Sigmoid colon (tissue), 7 donors: Measurements from ENCODE around the gene FAM89A. TPM values are rescaled to one million over a fixed set of nuclear protein-coding genes. Genes with fewer than 3 reads are reported as not detected.

Experiments
- DNase-seq: peaks from one replicate; pipeline ENCODE4 v3.0.0-alpha.2; 2019
- H3K27ac ChIP-seq, 4 donors: fragments of 200-600 bp; sonication (generic); one replicate each; pipeline ENCODE4 v1.5.1; 2016 to 2019; ENCODE audit warnings: mild to moderate bottlenecking in 1 of 4
- H3K27me3 ChIP-seq, 3 donors: fragments of 200-600 bp; sonication (generic); one replicate each; pipeline ENCODE4 v1.5.1; 2019; ENCODE audit warnings: mild to moderate bottlenecking in 1 of 3
- H3K36me3 ChIP-seq, 4 donors: fragments of 200-600 bp; sonication (generic); one replicate each; pipeline ENCODE4 v1.5.1; 2016 to 2019
- H3K4me1 ChIP-seq, 4 donors: fragments of 200-600 bp; sonication (generic); one replicate each; pipeline ENCODE4 v1.5.1; 2017 to 2019
- H3K4me3 ChIP-seq, 4 donors: fragments of 200-600 bp; sonication (generic); one replicate each; pipeline ENCODE4 v1.5.1; 2017 to 2019; ENCODE audit warnings: mild to moderate bottlenecking in 2 of 4, moderate library complexity in 1 of 4
- H3K9me3 ChIP-seq, 4 donors: fragments of 200-600 bp in 3 of 4; sonication (generic) in 3 of 4; one replicate each; pipeline versions ENCODE4 v1.5.1 to v1.6.1; 2013 to 2019
- EP300 ChIP-seq, 4 donors: sonication (generic); formaldehyde crosslinking; IDR thresholded peaks; one replicate each; pipeline ENCODE4 v1.6.1; 2017; ENCODE audit warnings: antibody characterized with exemption in 4 of 4
- POLR2A ChIP-seq, 2 donors: fragments of 450-650 bp; IDR thresholded peaks; one replicate each; pipeline ENCODE4 v1.6.1; 2016; ENCODE audit warnings: antibody characterized with exemption in 2 of 2, mild to moderate bottlenecking in 2 of 2, moderate library complexity in 2 of 2
- POLR2AphosphoS5 ChIP-seq, 4 donors: sonication (generic); formaldehyde crosslinking; IDR thresholded peaks; one replicate each; pipeline ENCODE4 v1.6.1; 2017; ENCODE audit warnings: antibody characterized with exemption in 4 of 4
- WGBS, 2 donors: extraction: QIAGEN DNeasy Blood & Tissue Kit; methylation state at CpG; one replicate each; pipeline ENCODE4 v1.1.7; 2013; 5-methylcytosine and 5-hydroxymethylcytosine counted together
- intact Hi-C: fragments of 100-400 bp; cut with DNase I; formaldehyde crosslinking; loops from one replicate; pipeline ENCODE4 v1.15.1; 2023
- polyA plus RNA-seq, 3 donors: library from polyadenylated mRNA; stranded (reverse); fragments of 200-250 nt; gene quantifications; one replicate each; pipeline ENCODE4 v1.2.3, GENCODE V29; 2013
- total RNA-seq, 4 donors: library from RNA; depleted of rRNA; stranded (reverse); fragments of >200 nt; gene quantifications; one replicate each; pipeline ENCODE4 v1.1.0, GENCODE V29; 2016
- TF ChIP-seq, protein P1 (sequence below), 4 experiments: fragments of 450-650 bp in 3 of 4; fragments of 200-600 bp in 1 of 4; IDR thresholded peaks; one replicate each; pipeline ENCODE4 v1.5.1; 2016 to 2019; ENCODE audit warnings: antibody characterized with exemption in 4 of 4, mild to moderate bottlenecking in 3 of 4, moderate library complexity in 2 of 4
- donor health status: healthy with polysubstance abuse.
- donor health status: Bipolar disorder and iron deficiency.
- donor health status: healthy.

FAM89A gene
- total and polyA plus RNA-seq, 7 donors: 2.3 to 9.9 (median 5.8) TPM

DNA sequence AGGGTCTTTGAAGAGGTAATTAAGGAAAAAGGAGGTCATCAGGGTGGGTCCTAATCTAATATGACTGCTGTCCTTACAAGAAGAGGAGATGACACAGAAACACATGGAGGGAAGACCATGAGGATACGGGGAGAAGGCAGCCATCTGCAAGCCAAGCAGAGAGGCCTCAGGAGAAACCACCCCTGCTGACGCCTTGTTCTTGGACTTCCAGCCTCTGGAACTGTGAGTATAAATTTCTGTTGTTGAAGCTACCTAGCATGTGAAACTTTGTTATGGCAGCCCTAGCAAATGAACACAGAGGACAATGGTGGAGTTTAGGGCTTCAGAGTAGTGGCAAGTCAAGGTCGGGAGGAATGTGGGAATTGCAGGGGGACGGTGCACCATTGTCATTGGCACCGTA lies 36.7 kb upstream of the FAM89A start:
- no peaks in the 10 kb centered on the region for H3K4me1 ChIP-seq
- no peaks in the 10 kb centered on the region for H3K36me3 ChIP-seq
- no peak overlapping the region for H3K4me3 ChIP-seq
- H3K9me3 ChIP-seq: no peaks in the 10 kb centered on the region
- TF ChIP-seq EP300 (IDR thresholded peaks at IDR 0.05) (no peak), POLR2A (IDR thresholded peaks at IDR 0.05) (no peak), POLR2AphosphoS5 (IDR thresholded peaks at IDR 0.05) (no peak)
- TF ChIP-seq, protein P1, sequence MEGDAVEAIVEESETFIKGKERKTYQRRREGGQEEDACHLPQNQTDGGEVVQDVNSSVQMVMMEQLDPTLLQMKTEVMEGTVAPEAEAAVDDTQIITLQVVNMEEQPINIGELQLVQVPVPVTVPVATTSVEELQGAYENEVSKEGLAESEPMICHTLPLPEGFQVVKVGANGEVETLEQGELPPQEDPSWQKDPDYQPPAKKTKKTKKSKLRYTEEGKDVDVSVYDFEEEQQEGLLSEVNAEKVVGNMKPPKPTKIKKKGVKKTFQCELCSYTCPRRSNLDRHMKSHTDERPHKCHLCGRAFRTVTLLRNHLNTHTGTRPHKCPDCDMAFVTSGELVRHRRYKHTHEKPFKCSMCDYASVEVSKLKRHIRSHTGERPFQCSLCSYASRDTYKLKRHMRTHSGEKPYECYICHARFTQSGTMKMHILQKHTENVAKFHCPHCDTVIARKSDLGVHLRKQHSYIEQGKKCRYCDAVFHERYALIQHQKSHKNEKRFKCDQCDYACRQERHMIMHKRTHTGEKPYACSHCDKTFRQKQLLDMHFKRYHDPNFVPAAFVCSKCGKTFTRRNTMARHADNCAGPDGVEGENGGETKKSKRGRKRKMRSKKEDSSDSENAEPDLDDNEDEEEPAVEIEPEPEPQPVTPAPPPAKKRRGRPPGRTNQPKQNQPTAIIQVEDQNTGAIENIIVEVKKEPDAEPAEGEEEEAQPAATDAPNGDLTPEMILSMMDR (IDR thresholded peaks at IDR 0.05): no peak
- WGBS, 2 donors: 94 to 95% methylated on average over 5 of the region's 5 CpGs
- H3K27ac ChIP-seq: no peak overlapping the region
- H3K27me3 ChIP-seq: no peaks in the 10 kb centered on the region
- no peak for DNase-seq
- intact Hi-C loops: no loop called here

DNA sequence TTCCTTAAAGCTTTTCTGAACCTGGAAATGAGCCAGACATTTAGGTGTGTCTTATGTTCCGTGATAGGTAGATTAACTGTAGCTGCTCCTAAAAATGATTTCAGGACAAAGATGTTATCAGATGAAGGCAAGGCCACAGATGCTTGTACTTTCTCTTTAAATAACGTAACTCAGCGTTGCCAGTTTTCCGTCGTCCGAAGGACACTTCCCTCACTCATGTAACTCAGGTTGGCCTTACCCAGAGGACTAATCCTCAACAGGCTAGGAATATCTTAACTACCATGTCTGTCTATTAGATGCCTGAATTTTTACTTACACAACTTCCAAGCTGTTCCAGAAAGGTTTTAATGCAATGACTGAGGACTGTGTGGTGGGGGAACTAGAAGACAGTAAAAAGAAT lies 35.4 kb upstream of the FAM89A start:
- H3K27ac ChIP-seq: no peak overlapping the region
- no peaks in the 10 kb centered on the region for H3K4me1 ChIP-seq
- no peak for DNase-seq
- H3K4me3 ChIP-seq: no peak overlapping the region
- no peaks in the 10 kb centered on the region for H3K36me3 ChIP-seq
- H3K9me3 ChIP-seq: no peaks in the 10 kb centered on the region
- no peak for TF ChIP-seq POLR2AphosphoS5 (IDR thresholded peaks at IDR 0.05)
- no peak for TF ChIP-seq POLR2A (IDR thresholded peaks at IDR 0.05)
- TF ChIP-seq, protein P1 (IDR thresholded peaks at IDR 0.05): no peak
- no peak for TF ChIP-seq EP300 (IDR thresholded peaks at IDR 0.05)
- 15 to 71% methylated on average over 6 of the region's 6 CpGs for WGBS, 2 donors
- no peaks in the 10 kb centered on the region for H3K27me3 ChIP-seq
- intact Hi-C loops: no loop called here

DNA sequence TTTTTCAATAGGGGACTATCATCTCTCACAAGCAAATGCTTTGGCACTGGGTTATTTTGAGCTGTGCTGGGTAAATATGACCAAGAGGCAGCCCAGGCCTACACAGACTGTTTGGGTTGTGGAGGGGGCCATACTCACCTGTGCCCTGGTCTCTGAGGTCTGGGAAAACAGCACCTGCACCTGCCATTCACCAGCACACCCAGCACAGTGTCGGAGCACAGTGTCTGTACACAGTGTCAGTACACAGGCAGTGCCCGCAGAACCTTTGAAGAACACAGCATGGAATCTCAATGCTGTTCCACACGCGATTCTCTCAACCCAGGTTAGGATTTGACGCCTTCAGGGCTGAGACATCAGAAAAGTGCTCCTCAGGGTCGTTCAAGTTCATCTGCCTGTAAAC lies 35.0 kb upstream of the FAM89A start:
- no peak overlapping the region for H3K4me3 ChIP-seq
- 53 to 85% methylated on average over 6 of the region's 6 CpGs for WGBS, 2 donors
- intact Hi-C loops: no loop called here
- H3K27ac ChIP-seq: no peak overlapping the region
- no peak for DNase-seq
- H3K36me3 ChIP-seq: no peaks in the 10 kb centered on the region
- no peaks in the 10 kb centered on the region for H3K27me3 ChIP-seq
- H3K4me1 ChIP-seq: no peaks in the 10 kb centered on the region
- TF ChIP-seq POLR2A (IDR thresholded peaks at IDR 0.05) (no peak), POLR2AphosphoS5 (IDR thresholded peaks at IDR 0.05) (no peak), EP300 (IDR thresholded peaks at IDR 0.05) (no peak)
- TF ChIP-seq, protein P1 (IDR thresholded peaks at IDR 0.05): no peak
- no peaks in the 10 kb centered on the region for H3K9me3 ChIP-seq

DNA sequence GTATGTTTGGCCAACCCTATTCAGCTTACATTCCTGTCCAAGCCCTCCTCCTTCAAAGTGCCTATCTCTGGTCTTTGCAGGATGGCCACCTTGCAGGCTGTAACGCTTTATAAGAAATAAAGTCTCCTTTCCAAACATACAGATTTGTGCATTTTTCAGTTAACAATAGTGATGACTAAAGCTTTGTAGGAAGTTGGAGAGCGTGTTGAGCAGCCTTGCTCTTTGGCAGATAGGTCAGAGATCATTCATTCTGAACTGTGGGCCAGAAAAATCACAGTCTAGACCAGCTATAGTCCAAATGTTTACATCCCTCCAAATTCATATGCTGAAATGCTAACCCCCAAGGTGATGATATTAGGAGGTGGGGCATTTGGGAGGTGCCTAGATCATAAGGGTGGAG lies 34.0 kb upstream of the FAM89A start:
- 91 to 93% methylated on average over 2 of the region's 2 CpGs for WGBS, 2 donors
- intact Hi-C loops: no loop called here
- Histone ChIP-seq H3K4me1 (no peaks in the 10 kb centered on the region), H3K27ac (no peak overlapping the region), H3K27me3 (peaks cover 0 to 1% (median 0%) of the 10 kb centered on the region in 3 donors), H3K4me3 (no peak overlapping the region), H3K9me3 (no peaks in the 10 kb centered on the region), H3K36me3 (no peaks in the 10 kb centered on the region)
- DNase-seq: no peak
- no peak for TF ChIP-seq EP300 (IDR thresholded peaks at IDR 0.05)
- TF ChIP-seq, protein P1 (IDR thresholded peaks at IDR 0.05): no peak

DNA sequence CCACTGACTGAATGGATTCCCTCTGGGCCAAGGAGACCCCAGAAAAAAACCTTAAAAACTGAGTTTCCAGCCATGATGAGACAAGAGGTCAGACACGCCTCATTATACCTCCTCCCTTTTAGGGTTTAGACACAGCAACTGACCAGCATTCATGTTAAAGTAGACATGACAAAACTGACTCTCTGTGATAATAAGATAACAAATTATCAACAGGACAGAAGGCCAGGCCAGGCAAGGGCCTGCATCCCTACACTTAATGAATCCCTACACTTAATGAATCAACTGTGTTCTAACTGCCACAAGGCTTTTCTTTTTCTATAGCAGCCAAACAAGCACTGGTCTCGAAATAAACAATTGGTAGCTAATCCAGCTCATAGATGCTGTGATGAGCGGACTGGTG lies 33.3 kb upstream of the FAM89A start:
- H3K27ac ChIP-seq: no peak overlapping the region
- DNase-seq: no peak
- 95 to 97% methylated on average over 3 of the region's 3 CpGs for WGBS, 2 donors
- no peak for TF ChIP-seq EP300 (IDR thresholded peaks at IDR 0.05)
- TF ChIP-seq, protein P1 (IDR thresholded peaks at IDR 0.05): no peak
- no peak for TF ChIP-seq POLR2AphosphoS5 (IDR thresholded peaks at IDR 0.05)
- TF ChIP-seq POLR2A (IDR thresholded peaks at IDR 0.05): no peak
- H3K4me1 ChIP-seq: no peaks in the 10 kb centered on the region
- H3K4me3 ChIP-seq: no peak overlapping the region
- no peaks in the 10 kb centered on the region for H3K9me3 ChIP-seq
- intact Hi-C loops: no loop called here
- H3K27me3 ChIP-seq: peaks cover 0 to 9% (median 0%) of the 10 kb centered on the region in 3 donors
- no peaks in the 10 kb centered on the region for H3K36me3 ChIP-seq
